GM19468 (cell line): ENCODE measurements around the gene TEKT5.

ENCODE experiments used
- ATAC-seq: cut with Tn5 transposase; IDR thresholded peaks from one replicate; pipeline ENCODE4 v1.9.1; 2021; ENCODE audit warnings: mild to moderate bottlenecking, moderate library complexity, moderate number of reproducible peaks; ENCODE audit not compliant: unreplicated experiment; ENCODE audit errors: extremely low read depth

The TEKT5 gene

GRCh38 chr16:10589109-10589508 is 105.6 kb downstream of the TEKT5 start:
- ATAC-seq, result no peak

DNA sequence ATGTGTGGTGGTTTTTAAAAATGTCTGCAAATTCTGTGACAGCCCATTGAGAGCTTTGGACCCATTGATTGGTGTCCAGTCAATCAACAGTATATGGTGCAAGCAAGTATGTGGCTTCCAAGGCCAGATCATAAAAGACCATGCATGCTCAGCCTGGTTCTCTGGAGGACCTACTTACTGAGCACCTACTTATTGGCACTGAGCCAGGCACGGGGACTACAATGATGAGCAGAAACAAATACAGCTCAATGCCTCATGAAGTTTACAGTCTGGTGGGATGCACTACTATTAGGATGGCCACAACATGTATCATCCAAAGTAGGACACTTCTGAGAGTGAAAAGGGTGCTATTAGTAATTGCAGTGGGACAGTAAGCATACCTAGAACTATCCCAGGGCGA is 107.1 kb downstream of the TEKT5 start:
- no peak for ATAC-seq

DNA sequence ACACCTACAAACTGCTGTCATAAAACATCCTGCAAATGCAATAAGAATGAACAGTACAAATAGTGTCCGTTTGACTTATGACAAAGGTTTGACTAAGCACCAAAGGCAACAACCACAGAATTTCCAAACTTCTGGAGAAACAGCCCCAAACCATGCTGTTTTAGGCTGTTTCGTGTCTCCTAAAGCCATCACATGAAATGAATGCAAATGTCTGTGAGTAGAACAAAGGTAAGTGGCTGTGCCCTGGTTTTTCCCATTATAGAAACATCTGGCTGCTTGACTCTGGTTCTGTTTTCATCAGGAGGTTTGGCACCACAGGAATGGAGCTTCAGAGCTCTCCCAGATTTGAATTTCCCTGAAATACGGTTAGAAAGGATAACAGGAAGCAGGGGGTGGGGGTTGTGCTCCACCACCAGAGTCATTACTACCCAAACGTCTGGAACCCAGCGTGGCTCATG is 109.7 kb downstream of the TEKT5 start:
- ATAC-seq, result no peak

DNA sequence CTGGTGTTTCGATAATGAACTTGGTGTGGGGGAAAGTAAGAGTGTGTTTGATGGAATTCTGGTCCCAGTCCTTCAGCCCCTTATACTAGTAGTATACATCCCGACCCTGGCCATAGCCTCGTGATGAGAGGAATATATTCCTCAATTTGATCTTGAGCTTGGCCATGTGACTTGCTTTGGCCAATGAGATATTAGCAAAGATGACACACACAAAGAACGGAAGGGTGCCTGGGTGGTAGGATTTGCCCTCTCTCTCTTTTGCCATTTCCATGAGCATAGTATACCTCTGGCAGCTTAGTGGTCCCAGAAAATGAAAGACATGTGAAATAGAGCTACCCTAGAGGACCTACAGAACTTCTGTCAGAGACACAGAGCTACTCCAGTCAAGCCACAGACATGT is 111.5 kb downstream of the TEKT5 start:
- ATAC-seq, result no peak

DNA sequence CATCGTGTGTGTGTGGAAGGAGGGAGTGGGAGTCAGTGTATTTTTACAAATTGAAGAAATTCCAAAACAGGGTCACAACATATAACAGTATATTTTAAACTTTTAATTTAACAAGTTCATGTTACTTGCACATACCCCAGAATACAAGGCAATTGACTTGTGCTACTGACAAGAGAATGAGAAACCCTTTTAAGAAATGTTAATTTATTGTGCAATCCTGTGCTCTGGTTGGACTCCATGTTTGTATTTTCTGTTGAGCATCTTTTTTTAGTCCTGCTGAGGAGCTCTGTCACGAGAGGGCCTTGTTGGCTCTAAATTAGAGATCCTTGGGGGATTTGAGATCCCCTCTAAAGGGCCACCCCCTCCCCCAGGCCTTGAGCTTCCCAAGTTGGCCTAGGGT is 113.2 kb downstream of the TEKT5 start:
- no peak for ATAC-seq

DNA sequence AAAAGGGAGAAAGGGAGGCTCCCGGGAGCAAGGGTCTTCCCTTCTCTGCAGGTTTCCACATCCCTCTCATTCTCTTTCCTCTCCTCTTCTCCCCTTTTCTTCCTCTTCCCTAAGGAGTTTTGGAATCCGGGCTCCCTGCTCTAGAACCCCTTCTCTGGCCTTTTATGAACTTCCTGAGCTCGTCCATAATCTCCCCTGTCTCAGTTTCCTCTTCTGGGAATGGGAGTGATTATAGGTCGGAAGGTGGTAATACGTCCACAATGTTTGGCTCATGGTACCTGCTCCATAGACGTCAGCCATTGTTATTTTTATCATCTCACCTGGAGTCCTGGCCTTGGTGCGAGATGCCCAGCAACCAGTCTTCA is 113.9 kb downstream of the TEKT5 start:
- no peak for ATAC-seq

DNA sequence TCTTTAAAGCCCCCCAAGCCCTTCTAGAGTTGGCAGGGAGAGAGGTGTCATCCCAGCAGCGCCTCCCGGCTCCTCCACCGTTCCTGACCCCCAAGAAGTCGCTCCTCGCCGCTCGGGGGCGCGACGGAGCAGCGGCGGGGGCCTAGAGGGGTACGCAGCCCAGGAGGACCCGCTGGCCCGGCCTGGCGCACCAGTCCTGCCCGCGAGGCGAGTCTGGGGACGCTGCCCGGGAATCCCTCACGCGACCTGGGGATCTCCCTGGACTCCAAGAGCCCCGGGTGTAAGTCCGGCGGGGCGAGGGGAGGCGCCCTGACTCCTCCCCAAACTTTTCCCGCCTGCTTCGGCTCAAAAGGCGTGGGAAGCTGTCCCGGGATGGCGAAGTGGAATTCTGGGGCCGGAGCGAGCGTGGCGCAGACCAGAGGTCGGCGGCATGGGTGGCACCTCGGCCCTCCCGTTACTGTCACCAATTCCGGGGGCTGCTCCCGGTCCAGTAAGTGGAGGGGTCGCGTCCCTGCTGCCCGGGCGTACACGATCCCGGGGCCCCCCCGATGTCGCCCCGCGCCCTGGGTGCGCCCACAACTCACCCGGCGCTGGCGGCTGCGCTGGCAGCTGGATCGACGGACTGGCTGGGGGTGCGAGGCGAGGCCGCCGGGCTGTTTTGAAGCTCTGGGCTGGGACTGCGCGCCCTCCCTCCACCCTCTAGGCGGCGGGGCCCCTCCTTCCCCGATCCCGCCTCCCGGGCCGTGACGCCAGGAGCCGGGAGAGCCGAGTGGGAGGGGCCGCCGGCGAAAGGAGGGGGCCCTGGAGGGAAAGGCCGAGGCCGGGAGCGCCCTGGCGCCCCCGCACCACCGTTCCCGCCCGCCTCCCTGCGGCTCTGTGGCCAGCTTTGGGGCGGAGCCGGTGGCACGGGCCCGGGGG is 114.5 kb downstream of the TEKT5 start, which contains the start of gene EMP2:
EMP2 (minus strand) TSS at position 634 of the 918 bp plus-strand sequence. CDS start 32,981 bp downstream, outside the sequence.
- no peak for ATAC-seq

DNA sequence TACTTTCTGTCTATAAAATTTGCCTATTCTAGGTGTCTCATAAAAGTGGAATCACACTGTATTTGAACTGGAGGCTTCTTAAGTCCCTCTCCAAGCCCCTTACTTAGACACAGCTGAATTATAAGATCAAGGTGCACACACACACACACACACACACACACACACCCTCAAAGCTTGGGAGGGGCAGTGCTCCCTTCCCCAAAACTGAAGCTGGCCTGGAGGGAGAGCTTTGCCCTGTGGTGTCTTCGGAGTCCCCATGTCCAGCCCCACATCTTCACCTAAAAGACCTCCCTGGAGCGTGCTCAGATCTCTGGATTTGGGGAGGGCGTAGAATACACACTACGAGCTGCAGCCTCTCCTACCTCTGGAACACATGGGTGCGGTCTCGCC is 115.2 kb downstream of the TEKT5 start:
- no peak for ATAC-seq

DNA sequence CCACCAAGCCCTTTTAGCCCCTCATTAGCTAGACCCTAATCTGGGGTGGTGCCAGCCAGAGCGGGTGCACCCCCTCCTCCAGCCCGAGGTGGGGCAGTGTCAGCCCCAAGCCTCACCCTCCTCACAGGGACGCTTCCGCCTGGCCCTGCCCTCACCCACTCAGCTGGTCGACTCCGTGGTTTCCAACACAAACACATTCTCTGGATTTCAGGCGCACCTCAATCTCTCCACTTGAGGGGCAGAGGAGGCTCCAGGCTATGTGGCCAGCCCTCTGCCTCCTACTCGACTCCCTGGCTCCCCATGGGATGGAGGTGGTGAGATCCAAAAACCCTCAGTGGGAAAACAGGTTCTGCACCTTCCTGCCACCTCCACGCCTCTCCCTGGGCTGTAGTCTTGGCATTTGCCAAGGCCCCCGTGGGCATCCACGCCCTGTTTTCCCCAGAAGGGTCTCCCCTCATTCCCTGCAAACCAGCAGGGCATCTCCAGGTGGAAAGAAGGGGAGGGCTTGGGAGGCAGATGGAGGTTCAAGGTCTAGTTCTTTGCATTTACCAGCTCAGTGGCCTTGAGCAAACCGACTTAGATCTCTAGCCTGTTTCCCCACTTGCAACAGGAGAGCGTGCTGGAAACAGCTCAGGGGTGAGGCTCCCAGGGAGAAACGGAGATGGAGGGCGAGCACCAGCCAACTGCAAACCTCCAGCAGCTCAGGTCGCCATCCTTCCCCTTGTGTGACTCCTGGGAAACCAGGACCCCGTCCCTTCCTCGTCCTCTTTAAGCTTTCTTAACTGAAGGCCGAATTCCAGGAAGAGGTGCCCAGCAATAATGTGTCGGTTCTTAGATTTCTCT is 116.0 kb downstream of the TEKT5 start:
- ATAC-seq, result no peak
